HepG2 (cell line): ENCODE data around the gene S100A13. TPM values are rescaled to one million over a fixed set of nuclear protein-coding genes. Genes with fewer than 3 reads are reported as not detected.
"Not testable (repeated sequence)": the region's sequence is repeated elsewhere in the genome, so short reads cannot be mapped to it uniquely, and the experiment has no call there.

Experiments
- ATAC-seq: fragments of 200-7000 bp; cut with Tn5 transposase; 3 replicates; pipeline ENCODE4 v1.9.1; 2020; ENCODE audit warnings: mild to moderate bottlenecking, moderate library complexity
- BruUV-seq: library from RNA; stranded (reverse); fragments of 400-500 nt; replicated peaks from 2 replicates; lab custom pipeline; 2021; lab: Mats Ljungman, UMichigan
- CTCF ChIA-PET: fragments of 300-600 bp; formaldehyde crosslinking; extraction: SDS; loops from one replicate; lab custom pipeline; 2021; ENCODE audit warnings: low total read pairs, inconsistent platforms, low intra/inter-chr PET ratio; lab: Yijun Ruan, JAX
- POLR2A ChIA-PET: fragments of 350-600 bp; sonication (Branson Sonifier 250); formaldehyde crosslinking; loops from one replicate; lab custom pipeline; 2020; ENCODE audit warnings: antibody characterized with exemption, inconsistent platforms; lab: Yijun Ruan, JAX
- DNase-seq: peaks from one replicate; pipeline ENCODE4 v3.0.0-alpha.2; 2015; ENCODE audit warnings: low spot score
- FAIRE-seq: peaks from 3 replicates; lab custom pipeline; 2011; peaks lifted over from hg19 to GRCh38; lab: Jason Lieb, UNC
- H2AFZ ChIP-seq: one replicate; pipeline ENCODE4 v1.6.1; 2011; ENCODE audit warnings: low read length, inconsistent platforms
- H3K27ac ChIP-seq: fragments of 300-600 bp; 3 replicates; pipeline ENCODE4 v1.8.0; 2011; ENCODE audit warnings: mixed run types, mild to moderate bottlenecking, mixed read lengths, low read length, inconsistent platforms; ENCODE audit not compliant: insufficient read depth; ENCODE audit errors: extremely low read length
- H3K27me3 ChIP-seq, 2 experiments: fragments of 200-600 bp in 1 of 2; 2 replicates in 1 of 2; 3 replicates in 1 of 2; pipeline versions ENCODE4 v1.6.0 to v1.8.0; 2011; ENCODE audit warnings: low read length in 2 of 2, mild to moderate bottlenecking in 2 of 2, moderate library complexity in 2 of 2, inconsistent platforms in 1 of 2; ENCODE audit not compliant: insufficient read depth in 2 of 2, control insufficient read depth in 1 of 2
- H3K36me3 ChIP-seq, 2 experiments: fragments of 200-600 bp in 1 of 2; replicated peaks in 1 of 2; 2 replicates in 1 of 2; 3 replicates in 1 of 2; pipeline versions ENCODE4 v1.5.1 to v1.8.0; 2011; ENCODE audit warnings: low read length in 2 of 2, inconsistent platforms in 1 of 2; ENCODE audit not compliant: insufficient read depth in 2 of 2, control insufficient read depth in 1 of 2
- H3K4me1 ChIP-seq: 2 replicates; pipeline ENCODE4 v1.5.1; 2012; ENCODE audit warnings: low read length, inconsistent platforms; ENCODE audit not compliant: insufficient read depth
- H3K4me2 ChIP-seq: 2 replicates; pipeline ENCODE4 v1.6.0; 2011; ENCODE audit warnings: low read depth, low read length, inconsistent platforms
- H3K4me3 ChIP-seq, 3 experiments: fragments of 200-600 bp in 1 of 3; sonication (generic), shearing (Covaris generic) in 1 of 3; replicated peaks in 1 of 3; 2 replicates each; pipeline ENCODE4 v1.5.1; 2011 to 2016; ENCODE audit warnings: low read length in 3 of 3, inconsistent platforms in 2 of 3, low read depth in 2 of 3, mild to moderate bottlenecking in 2 of 3, control low read depth in 1 of 3, mixed read lengths in 1 of 3; ENCODE audit not compliant: insufficient read depth in 1 of 3
- H3K79me2 ChIP-seq: one replicate; pipeline ENCODE4 v1.6.1; 2011; ENCODE audit warnings: low read length, inconsistent platforms; ENCODE audit not compliant: insufficient read depth
- H3K9ac ChIP-seq: 2 replicates; pipeline ENCODE4 v1.6.0; 2011; ENCODE audit warnings: mild to moderate bottlenecking, low read depth, low read length, inconsistent platforms; ENCODE audit not compliant: insufficient read depth
- H3K9me3 ChIP-seq: 2 replicates; pipeline ENCODE4 v1.5.1; 2012; ENCODE audit warnings: mild to moderate bottlenecking, low read length
- H4K20me1 ChIP-seq: 2 replicates; pipeline ENCODE4 v1.6.0; 2011; ENCODE audit warnings: inconsistent platforms, mild to moderate bottlenecking, low read length, moderate library complexity; ENCODE audit not compliant: insufficient read depth
- ADNP ChIP-seq: sonication (generic); formaldehyde crosslinking; IDR thresholded peaks from 2 replicates; pipeline ENCODE4 v1.4.0; 2020; ENCODE audit warnings: missing genetic modification reagents
- CTCF ChIP-seq: sonication (generic); formaldehyde crosslinking; IDR thresholded peaks from 2 replicates; pipeline ENCODE4 v1.5.0; 2020; ENCODE audit warnings: mild to moderate bottlenecking, missing genetic modification reagents, moderate library complexity
- HNRNPLL ChIP-seq: fragments of 200-400 bp; formaldehyde crosslinking; IDR thresholded peaks from 2 replicates; pipeline ENCODE4 v1.6.1; 2017; ENCODE audit warnings: mild to moderate bottlenecking, low read depth, low read length; ENCODE audit not compliant: poor library complexity, severe bottlenecking
- IKZF5 ChIP-seq: IDR thresholded peaks from 2 replicates; pipeline ENCODE4 v1.6.1; 2018; ENCODE audit warnings: missing genetic modification reagents, mild to moderate bottlenecking, missing compliant biosample characterization
- KDM2A ChIP-seq: sonication (generic); formaldehyde crosslinking; IDR thresholded peaks from 2 replicates; pipeline ENCODE4 v1.4.0; 2020; ENCODE audit warnings: low read depth, missing genetic modification reagents, borderline replicate concordance
- NCOA1 ChIP-seq: sonication (generic); formaldehyde crosslinking; IDR thresholded peaks from 2 replicates; pipeline ENCODE4 v1.9.0; 2021; ENCODE audit warnings: missing genetic modification reagents
- NR2C2 ChIP-seq: sonication (generic); formaldehyde crosslinking; IDR thresholded peaks from 2 replicates; pipeline ENCODE4 v1.4.0; 2020; ENCODE audit warnings: missing genetic modification reagents, mild to moderate bottlenecking, moderate library complexity, borderline replicate concordance
- SAP130 ChIP-seq: IDR thresholded peaks from 2 replicates; pipeline ENCODE4 v1.6.1; 2016; ENCODE audit warnings: low read depth
- STAG1 ChIP-seq: sonication (generic); formaldehyde crosslinking; IDR thresholded peaks from 2 replicates; pipeline ENCODE4 v1.4.0; 2020; ENCODE audit warnings: missing genetic modification reagents
- ZBTB43 ChIP-seq: sonication (generic); formaldehyde crosslinking; conservative IDR thresholded peaks from 2 replicates; pipeline ENCODE4 v1.4.0; 2020; ENCODE audit warnings: missing genetic modification reagents
- ZFYVE20 ChIP-seq: sonication (generic); formaldehyde crosslinking; IDR thresholded peaks from 2 replicates; pipeline ENCODE4 v1.8.0; 2023; ENCODE audit warnings: low read depth, mild to moderate bottlenecking, moderate library complexity, missing genetic modification reagents, borderline replicate concordance
- ZNF136 ChIP-seq: sonication (generic); formaldehyde crosslinking; IDR thresholded peaks from 2 replicates; pipeline ENCODE4 v1.8.1; 2022; ENCODE audit warnings: low read depth, mild to moderate bottlenecking, moderate library complexity, missing genetic modification reagents
- ZNF232 ChIP-seq: sonication (generic); formaldehyde crosslinking; IDR thresholded peaks from 2 replicates; pipeline ENCODE4 v1.4.0; 2020; ENCODE audit warnings: missing genetic modification reagents, borderline replicate concordance
- ZNF441 ChIP-seq: sonication (generic); formaldehyde crosslinking; IDR thresholded peaks from 2 replicates; pipeline ENCODE4 v1.7.0; 2021; ENCODE audit warnings: missing genetic modification reagents, borderline replicate concordance
- ZNF580 ChIP-seq: IDR thresholded peaks from 2 replicates; pipeline ENCODE4 v1.6.1; 2016; ENCODE audit warnings: low read depth, borderline replicate concordance
- ZNF607 ChIP-seq: sonication (generic); formaldehyde crosslinking; IDR thresholded peaks from 2 replicates; pipeline ENCODE4 v1.5.1; 2020; ENCODE audit warnings: missing genetic modification reagents, mild to moderate bottlenecking, borderline replicate concordance
- WGBS: methylation state at CpG from one replicate; pipeline ENCODE4 v1.1.6; 2017; ENCODE audit warnings: low lambda C conversion rate; 5-methylcytosine and 5-hydroxymethylcytosine counted together
- in situ Hi-C: cut with HindIII; loops from 2 replicates; pipeline ENCODE4 v1.10.0; 2017; ENCODE audit warnings: low pct_unique_long_range_greater_than_20kb; ENCODE audit not compliant: extremely low pct_ligation_motif_present
- intact Hi-C: fragments of 100-400 bp; cut with micrococcal nuclease; formaldehyde crosslinking; loops from one replicate; pipeline ENCODE4 v1.10.0; 2022; ENCODE audit not compliant: unreplicated experiment
- polyA plus RNA-seq, 8 experiments: library from polyadenylated mRNA; depleted of rRNA in 3 of 8; stranded (reverse) in 7 of 8; unstranded in 1 of 8; fragments of >200 nt; fragmentation: Illumina TruSeq in 4 of 8; extraction: Trizol in 4 of 8; gene quantifications; 2 replicates each; pipeline versions ENCODE4 v1.2.1 to v1.2.3, GENCODE V29; 2011 to 2016; ENCODE audit warnings: low read depth in 4 of 8, missing spikeins in 1 of 8, mixed read lengths in 1 of 8; ENCODE audit not compliant: insufficient read depth in 1 of 8
- total RNA-seq, 5 experiments: library from RNA; depleted of rRNA; stranded (reverse); fragments of >200 nt; fragmentation: Illumina TruSeq; extraction: Trizol; gene quantifications; 2 replicates each; pipeline ENCODE4 v1.2.3, GENCODE V29; 2016; ENCODE audit warnings: low read depth in 1 of 5

The S100A13 gene
- total and polyA plus RNA-seq, 2 of the 13 experiments (the other 11 are each of a cell fraction or from before 2014, with no cell fraction given) = 89.5 to 172 TPM

- TF ChIP-seq NR2C2 (no peak), ZFYVE20 (CRISPR knock-in tag) (no peak)
Observed at GRCh38 chr1:153673511-153673910, 46.2 kb upstream of the S100A13 start (continued).

GRCh38 chr1:153671628-153672353 lies 44.5 kb upstream of the S100A13 start:
- CTCF ChIA-PET = interaction anchor here (1.2 kb wide), 1 partner anchor 78 kb away, joined by 5 read pairs; no protein-coding TSS in a partner anchor
- BruUV-seq, FAIRE-seq, H4K20me1 ChIP-seq, DNase-seq, in situ Hi-C loops, H3K9me3 ChIP-seq, H3K27me3 ChIP-seq: not testable (repeated sequence)
- POLR2A ChIA-PET = interaction anchor here (0.7 to 2.1 kb wide), 13 partner anchors 8 to 319 kb away, joined by 3 to 9 read pairs (median 4); partner anchors contain the start of genes CHTOP, INTS3, RPS27 and S100A1
- peaks cover 29% of the 10 kb centered on the region for H3K4me1 ChIP-seq
- peak overlapping the region; percentile 86 for H3K9ac ChIP-seq
- intact Hi-C loops = loop anchor here (5.0 kb wide), 2 partner anchors 39 to 56 kb away; partner anchors contain the start of genes CHTOP and INTS3
- WGBS = 2% methylated on average over 28 of the region's 28 CpGs
- ATAC-seq = peak; percentile 65
- H2AFZ ChIP-seq = peak overlapping the region; percentile 91
- peak overlapping the region; percentile 90 for H3K27ac ChIP-seq
- H3K4me3 ChIP-seq = peak overlapping the region; percentile 59 to 92 (median 76)
- peaks cover 14 to 24% of the 10 kb centered on the region in 2 experiments for H3K36me3 ChIP-seq
- H3K79me2 ChIP-seq = peaks cover 33% of the 10 kb centered on the region
- H3K4me2 ChIP-seq = peak overlapping the region; percentile 75
- TF ChIP-seq IKZF5 (CRISPR knock-in tag) (0 out of 2 replicates have a peak, but pooled peaks have one; percentile 25), ZNF136 (CRISPR knock-in tag) (0 out of 2 replicates have a peak, but pooled peaks have one; percentile 12), ZNF607 (CRISPR knock-in tag) (0 out of 2 replicates have a peak, but pooled peaks have one; percentile 30), ZNF441 (CRISPR knock-in tag) (peak; percentile 91), SAP130 (CRISPR knock-in tag) (peak; percentile 2; the same call in 1 of the 2 replicates), ZNF580 (CRISPR knock-in tag) (0 out of 2 replicates have a peak, but pooled peaks have one; percentile 11), ADNP (CRISPR knock-in tag) (0 out of 2 replicates have a peak, but pooled peaks have one; percentile 30), ZBTB43 (0 out of 2 replicates have a peak, but pooled peaks have one; percentile 11), STAG1 (CRISPR knock-in tag) (0 out of 2 replicates have a peak, but pooled peaks have one; percentile 6), CTCF (CRISPR knock-in tag) (peak; percentile 15; the same call in 1 of the 2 replicates), NCOA1 (CRISPR knock-in tag) (0 out of 2 replicates have a peak, but pooled peaks have one; percentile 11), KDM2A (CRISPR knock-in tag) (peak; percentile 23; the same call in 1 of the 2 replicates), ZNF232 (CRISPR knock-in tag) (peak; percentile 11; the same call in 1 of the 2 replicates), HNRNPLL (peak; percentile 87)
